Activated naive CD4-positive, alpha-beta T cell treated with Interleukin-2 at 50 U/mL for 16 hours (primary cell): ENCODE measurements around the gene CTRB1.
"Not testable (repeated sequence)": the region's sequence is repeated elsewhere in the genome, so short reads cannot be mapped to it uniquely, and the experiment has no call there.

Source experiments
- DNase-seq: peaks from one replicate; pipeline ENCODE4 v3.0.0-alpha.2; 2020

Gene CTRB1

GRCh38 chr16:75226550-75227360 is 8.0 kb downstream of the CTRB1 start:
- DNase-seq = no peak

- DNase-seq = no peak
These were observed 8.8 kb downstream of the CTRB1 start for GRCh38 chr16:75227361-75228142.

GRCh38 chr16:75228143-75228976 is 9.6 kb downstream of the CTRB1 start:
- no peak for DNase-seq

- DNase-seq = no peak
These were observed 10.6 kb downstream of the CTRB1 start for GRCh38 chr16:75229172-75230031.

GRCh38 chr16:75230471-75231110 is 11.8 kb downstream of the CTRB1 start:
- no peak for DNase-seq

- DNase-seq = no peak
These were observed 12.8 kb downstream of the CTRB1 start for GRCh38 chr16:75231570-75231969.

- DNase-seq = no peak
These were observed 14.8 kb downstream of the CTRB1 start for GRCh38 chr16:75233611-75233938.

- DNase-seq = no peak
These were observed 16.3 kb downstream of the CTRB1 start for GRCh38 chr16:75234856-75235696.

GRCh38 chr16:75235721-75236193 is 17.0 kb downstream of the CTRB1 start:
- no peak for DNase-seq

GRCh38 chr16:75236232-75236631 is 17.4 kb downstream of the CTRB1 start:
- peak; percentile 25 for DNase-seq

GRCh38 chr16:75236736-75237397 is 18.1 kb downstream of the CTRB1 start:
- no peak for DNase-seq

- no peak for DNase-seq
These were observed 18.8 kb downstream of the CTRB1 start for GRCh38 chr16:75237398-75238131.

GRCh38 chr16:75238132-75238852 is 19.5 kb downstream of the CTRB1 start:
- no peak for DNase-seq

GRCh38 chr16:75238853-75239541 is 20.2 kb downstream of the CTRB1 start:
- no peak for DNase-seq

- DNase-seq = no peak
These were observed 20.8 kb downstream of the CTRB1 start for GRCh38 chr16:75239542-75240122.

- not testable (repeated sequence) for DNase-seq
These were observed 21.8 kb downstream of the CTRB1 start for GRCh38 chr16:75240633-75241032.

GRCh38 chr16:75241412-75241811 is 22.6 kb downstream of the CTRB1 start:
- no peak for DNase-seq

- DNase-seq = no peak
These were observed 23.2 kb downstream of the CTRB1 start for GRCh38 chr16:75241955-75242354.
